Naive thymus-derived CD4-positive, alpha-beta T cell (primary cell): ENCODE measurements around the gene ADAMTS6. TPM values are rescaled to one million over a fixed set of nuclear protein-coding genes. Genes with fewer than 3 reads are reported as not detected.

ENCODE experiments used
- ATAC-seq: fragments of 150-1000 bp; cut with Tn5 transposase; 2 replicates; pipeline ENCODE4 v1.10.0; 2021; ENCODE audit warnings: mild to moderate bottlenecking, moderate library complexity
- CTCF ChIA-PET: fragments of 350-600 bp; sonication (Branson Sonifier 250); formaldehyde crosslinking; loops from one replicate; lab custom pipeline; 2021; ENCODE audit warnings: antibody characterized with exemption; lab: Charles Lee
- POLR2A ChIA-PET: fragments of 350-600 bp; sonication (Branson Sonifier 250); formaldehyde crosslinking; loops from one replicate; lab custom pipeline; 2021; ENCODE audit warnings: antibody characterized with exemption, inconsistent platforms; lab: Charles Lee
- DNase-seq, 9 donors: peaks; one replicate each; pipeline versions ENCODE4 v3.0.0 to v3.0.0-alpha.2; 2020 to 2022; ENCODE audit warnings: mixed read lengths in 1 of 9
- H3K27ac ChIP-seq: one replicate; pipeline ENCODE4 v1.7.0; 2013; ENCODE audit warnings: mild to moderate bottlenecking, low read depth, low read length, moderate library complexity
- H3K27me3 ChIP-seq, 2 donors: one replicate each; pipeline ENCODE4 v1.7.0; 2013; ENCODE audit warnings: low read length in 2 of 2, mild to moderate bottlenecking in 2 of 2, moderate library complexity in 2 of 2; ENCODE audit not compliant: control insufficient read depth in 2 of 2, insufficient read depth in 2 of 2
- H3K36me3 ChIP-seq, 3 experiments: 1 replicate in 2 of 3; 2 replicates in 1 of 3; pipeline ENCODE4 v1.7.0; 2013; ENCODE audit warnings: low read length in 3 of 3, mild to moderate bottlenecking in 3 of 3, moderate library complexity in 1 of 3; ENCODE audit not compliant: insufficient read depth in 3 of 3, control insufficient read depth in 2 of 3
- H3K4me1 ChIP-seq, 2 donors: one replicate each; pipeline ENCODE4 v1.7.0; 2013; ENCODE audit warnings: low read length in 2 of 2, mild to moderate bottlenecking in 2 of 2, moderate library complexity in 1 of 2; ENCODE audit not compliant: control insufficient read depth in 2 of 2, insufficient read depth in 2 of 2
- H3K4me3 ChIP-seq: 2 replicates; pipeline ENCODE4 v1.7.0; 2013; ENCODE audit warnings: mild to moderate bottlenecking, low read length
- H3K9me3 ChIP-seq, 3 experiments: 1 replicate in 2 of 3; 2 replicates in 1 of 3; pipeline ENCODE4 v1.7.0; 2013; ENCODE audit warnings: low read length in 3 of 3; ENCODE audit not compliant: control insufficient read depth in 2 of 3
- H3K27ac Mint-ChIP-seq, 9 donors: one replicate each; pipeline ENCODE4 v1.8.0; 2020 to 2022; ENCODE audit warnings: mixed read lengths in 9 of 9, mild to moderate bottlenecking in 8 of 9, moderate library complexity in 5 of 9, inconsistent platforms in 2 of 9
- H3K27me3 Mint-ChIP-seq, 5 donors: one replicate each; pipeline ENCODE4 v1.8.0; 2021 to 2022; ENCODE audit warnings: mixed read lengths in 5 of 5, mild to moderate bottlenecking in 1 of 5
- H3K36me3 Mint-ChIP-seq, 5 donors: one replicate each; pipeline ENCODE4 v1.8.0; 2020 to 2022; ENCODE audit warnings: mixed read lengths in 5 of 5, mild to moderate bottlenecking in 3 of 5, inconsistent platforms in 1 of 5
- H3K4me1 Mint-ChIP-seq, 7 donors: one replicate each; pipeline ENCODE4 v1.8.0; 2020 to 2022; ENCODE audit warnings: mixed read lengths in 7 of 7, mild to moderate bottlenecking in 3 of 7, inconsistent platforms in 1 of 7
- H3K4me3 Mint-ChIP-seq, 10 donors: one replicate each; pipeline ENCODE4 v1.8.0; 2020 to 2022; ENCODE audit warnings: mild to moderate bottlenecking in 10 of 10, mixed read lengths in 10 of 10, moderate library complexity in 6 of 10, inconsistent platforms in 2 of 10
- H3K9me3 Mint-ChIP-seq, 11 donors: one replicate each; pipeline ENCODE4 v1.8.0; 2020 to 2022; ENCODE audit warnings: mixed read lengths in 11 of 11, mild to moderate bottlenecking in 4 of 11, inconsistent platforms in 1 of 11, moderate library complexity in 1 of 11
- intact Hi-C, 2 donors: fragments of 100-400 bp; cut with micrococcal nuclease; formaldehyde crosslinking; loops; one replicate each; pipeline ENCODE4 v1.15.1; 2023
- polyA plus RNA-seq, 2 donors: library from polyadenylated mRNA; unstranded; fragments of 300-500 nt; fragmentation: Illumina TruSeq; gene quantifications; one replicate each; pipeline ENCODE4 v1.2.3, GENCODE V29; 2021
- total RNA-seq, 6 experiments: library from RNA in 5 of 6; stranded (reverse) in 5 of 6; gene quantifications; 1 replicate in 5 of 6; 2 replicates in 1 of 6; pipeline ENCODE4 v1.2.3 and lab custom pipeline; 2021 to 2026

Gene ADAMTS6, protein sequence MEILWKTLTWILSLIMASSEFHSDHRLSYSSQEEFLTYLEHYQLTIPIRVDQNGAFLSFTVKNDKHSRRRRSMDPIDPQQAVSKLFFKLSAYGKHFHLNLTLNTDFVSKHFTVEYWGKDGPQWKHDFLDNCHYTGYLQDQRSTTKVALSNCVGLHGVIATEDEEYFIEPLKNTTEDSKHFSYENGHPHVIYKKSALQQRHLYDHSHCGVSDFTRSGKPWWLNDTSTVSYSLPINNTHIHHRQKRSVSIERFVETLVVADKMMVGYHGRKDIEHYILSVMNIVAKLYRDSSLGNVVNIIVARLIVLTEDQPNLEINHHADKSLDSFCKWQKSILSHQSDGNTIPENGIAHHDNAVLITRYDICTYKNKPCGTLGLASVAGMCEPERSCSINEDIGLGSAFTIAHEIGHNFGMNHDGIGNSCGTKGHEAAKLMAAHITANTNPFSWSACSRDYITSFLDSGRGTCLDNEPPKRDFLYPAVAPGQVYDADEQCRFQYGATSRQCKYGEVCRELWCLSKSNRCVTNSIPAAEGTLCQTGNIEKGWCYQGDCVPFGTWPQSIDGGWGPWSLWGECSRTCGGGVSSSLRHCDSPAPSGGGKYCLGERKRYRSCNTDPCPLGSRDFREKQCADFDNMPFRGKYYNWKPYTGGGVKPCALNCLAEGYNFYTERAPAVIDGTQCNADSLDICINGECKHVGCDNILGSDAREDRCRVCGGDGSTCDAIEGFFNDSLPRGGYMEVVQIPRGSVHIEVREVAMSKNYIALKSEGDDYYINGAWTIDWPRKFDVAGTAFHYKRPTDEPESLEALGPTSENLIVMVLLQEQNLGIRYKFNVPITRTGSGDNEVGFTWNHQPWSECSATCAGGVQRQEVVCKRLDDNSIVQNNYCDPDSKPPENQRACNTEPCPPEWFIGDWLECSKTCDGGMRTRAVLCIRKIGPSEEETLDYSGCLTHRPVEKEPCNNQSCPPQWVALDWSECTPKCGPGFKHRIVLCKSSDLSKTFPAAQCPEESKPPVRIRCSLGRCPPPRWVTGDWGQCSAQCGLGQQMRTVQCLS (N-terminal part only)
- total RNA-seq (1 to 10 TPM in 4 of 5 experiments, under 1 TPM in 1; 0.63 to 4.5 (median 2.6) TPM), polyA plus RNA-seq (under 1 TPM; 0.14 to 0.39 TPM), total RNA-seq (lab: John Stamatoyannopoulos, UW) (8.9 reads per million, percentile 33 among the genes with 10 or more reads in this experiment)

DNA sequence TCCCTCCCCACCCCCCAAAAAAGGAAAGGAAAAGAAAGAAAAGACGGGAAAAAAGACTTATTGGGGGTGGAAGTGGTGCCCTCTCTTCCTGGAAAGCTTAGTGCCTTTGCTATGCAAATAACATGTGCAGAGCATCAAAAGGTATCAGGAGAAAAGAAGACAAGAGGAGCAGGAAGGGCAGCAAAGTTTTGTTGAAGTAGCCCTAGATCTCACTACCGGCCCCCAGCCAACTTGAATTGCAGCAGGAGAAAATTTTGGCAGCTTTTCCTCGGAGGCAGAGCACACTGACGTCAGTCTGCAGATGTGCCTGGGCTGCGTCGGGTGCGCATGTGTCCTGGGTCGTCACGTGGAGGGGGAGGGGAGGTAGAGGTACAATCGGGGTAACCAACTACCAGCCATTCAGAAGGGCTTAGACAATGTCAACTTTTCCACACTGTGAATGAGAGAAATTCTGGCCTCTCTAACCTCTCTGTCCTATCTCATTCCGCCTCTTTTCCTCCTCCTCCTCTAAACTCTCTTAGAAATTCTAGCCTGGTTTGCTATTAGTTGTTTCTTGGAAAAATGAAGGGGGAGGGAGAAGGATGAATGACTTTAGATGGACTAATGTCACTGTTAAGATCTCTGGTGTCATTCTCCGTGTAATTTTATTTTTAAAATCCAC lies at the start of gene ADAMTS6:
Gene ADAMTS6 (minus strand): TSS at position 286 of the 661 bp plus-strand sequence. CDS start 8,247 bp downstream, outside the sequence.
- peak within 1 kb of the TSS in 2 of 10 donors; percentile 94 for H3K4me3 Mint-ChIP-seq
- no peaks in the 10 kb centered on the region for H3K36me3 Mint-ChIP-seq

GRCh38 chr5:65530904-65531303 lies 49.2 kb upstream of the ADAMTS6 start:
- H3K27me3 Mint-ChIP-seq: no peaks in the 10 kb centered on the region
- Histone ChIP-seq H3K9me3 (no peaks in the 10 kb centered on the region), H3K36me3 (peaks cover 0 to 5% (median 0%) of the 10 kb centered on the region in 3 experiments), H3K4me3 (no peak overlapping the region), H3K27me3 (no peaks in the 10 kb centered on the region), H3K4me1 (no peaks in the 10 kb centered on the region), H3K27ac (no peak overlapping the region)
- H3K4me3 Mint-ChIP-seq: no peak overlapping the region
- H3K9me3 Mint-ChIP-seq: no peaks in the 10 kb centered on the region
- no peak overlapping the region for H3K27ac Mint-ChIP-seq
- ATAC-seq: no peak
- H3K4me1 Mint-ChIP-seq: peaks cover 0 to 2% (median 0%) of the 10 kb centered on the region in 7 donors
- H3K36me3 Mint-ChIP-seq: peaks cover 0 to 16% (median 14%) of the 10 kb centered on the region in 5 donors
- intact Hi-C loops: no loop called here
- CTCF ChIA-PET: no interaction called here
- POLR2A ChIA-PET: no interaction called here
- DNase-seq: no peak

More for the DNA sequence above, at the start of gene ADAMTS6:
- DNase-seq (peak; percentile 39 to 84 (median 72)), ATAC-seq (peak; percentile 90)
- Mint-ChIP-seq H3K4me1 (peaks cover 5 to 20% (median 8%) of the 10 kb centered on the region in 7 donors), H3K9me3 (no peaks in the 10 kb centered on the region), H3K27ac (peak within 1 kb of the TSS in 8 of 9 donors; percentile 85 to 98 (median 92)), H3K27me3 (peaks cover 0 to 7% (median 0%) of the 10 kb centered on the region in 5 donors)
- ChIA-PET CTCF (interaction anchor here (0.6 to 4.2 kb wide), 4 partner anchors 400 to 671 kb away, joined by 4 to 26 read pairs (median 21); no protein-coding TSS in a partner anchor), POLR2A (interaction anchor here (0.6 to 1.5 kb wide), 2 partner anchors 12 to 81 kb away, joined by 4 to 6 read pairs; partner anchors contain the start of genes CENPK and PPWD1)
- peaks cover 3 to 5% of the 10 kb centered on the region in 2 donors for H3K4me1 ChIP-seq
- peak within 1 kb of the TSS; percentile 73 for H3K27ac ChIP-seq
- intact Hi-C loops: loop anchor here (1.0 to 5.0 kb wide), 9 partner anchors 82 to 1253 kb away; partner anchors contain the start of genes CENPK (in 1 of the 2), CWC27 (in 1 of the 2), NLN (in 1 of the 2) and PPWD1 (in 1 of the 2)
- no peaks in the 10 kb centered on the region for H3K36me3 ChIP-seq
- H3K27me3 ChIP-seq: no peaks in the 10 kb centered on the region
- H3K4me3 ChIP-seq: peak within 1 kb of the TSS; percentile 70
- no peaks in the 10 kb centered on the region for H3K9me3 ChIP-seq

GRCh38 chr5:65525726-65526125 lies 44.0 kb upstream of the ADAMTS6 start:
- H3K9me3 Mint-ChIP-seq: no peaks in the 10 kb centered on the region
- POLR2A ChIA-PET: no interaction called here
- H3K4me3 Mint-ChIP-seq: no peak overlapping the region
- Histone ChIP-seq H3K36me3 (peaks cover 0 to 8% (median 0%) of the 10 kb centered on the region in 3 experiments), H3K4me1 (no peaks in the 10 kb centered on the region), H3K27ac (no peak overlapping the region), H3K27me3 (no peaks in the 10 kb centered on the region), H3K9me3 (no peaks in the 10 kb centered on the region), H3K4me3 (no peak overlapping the region)
- peaks cover 0 to 27% (median 12%) of the 10 kb centered on the region in 5 donors for H3K36me3 Mint-ChIP-seq
- no peaks in the 10 kb centered on the region for H3K27me3 Mint-ChIP-seq
- H3K27ac Mint-ChIP-seq: no peak overlapping the region
- peaks cover 0 to 5% (median 0%) of the 10 kb centered on the region in 7 donors for H3K4me1 Mint-ChIP-seq
- intact Hi-C loops: no loop called here
- CTCF ChIA-PET: interaction anchor here (0.8 kb wide), 1 partner anchor 405 kb away, joined by 5 read pairs; no protein-coding TSS in a partner anchor
- ATAC-seq: no peak
- DNase-seq: no peak

DNA sequence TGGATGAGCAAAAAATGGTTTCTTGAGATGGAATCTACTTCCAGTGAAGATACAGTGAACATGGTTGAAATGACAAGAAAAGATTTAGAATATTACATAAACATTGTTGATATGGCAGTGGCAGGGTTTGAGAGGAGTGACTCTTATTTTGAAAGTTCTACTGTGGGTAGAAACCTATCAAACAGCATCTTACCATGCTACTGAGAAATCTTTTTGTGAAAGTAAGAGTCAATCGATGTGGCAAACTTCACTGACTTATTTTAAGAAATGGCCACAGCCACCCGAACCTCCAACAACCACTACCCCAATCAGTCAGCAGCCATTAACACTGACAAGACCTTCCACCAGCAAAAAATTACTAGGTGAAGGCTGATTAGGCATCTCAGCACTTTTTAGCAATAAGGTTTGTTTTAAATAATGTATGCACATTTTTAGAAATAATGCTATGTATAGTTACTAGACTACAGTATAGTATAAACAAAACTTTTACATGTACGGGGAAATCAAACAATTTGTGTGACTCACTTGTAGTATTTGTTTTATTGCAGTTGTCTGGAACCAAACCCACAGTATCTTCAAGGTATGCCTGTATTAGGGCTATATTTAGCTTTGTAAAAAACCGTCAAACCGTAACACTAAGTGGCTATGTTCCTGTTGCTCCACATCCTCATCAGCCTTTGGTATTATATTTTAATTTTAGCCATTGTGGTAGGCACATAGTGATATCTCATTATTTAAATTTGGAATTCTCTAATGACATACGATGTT lies 30.6 kb upstream of the ADAMTS6 start:
- peak overlapping the region in 1 of 9 donors; percentile 6 for H3K27ac Mint-ChIP-seq
- Histone ChIP-seq H3K9me3 (no peaks in the 10 kb centered on the region), H3K36me3 (no peaks in the 10 kb centered on the region), H3K27ac (no peak overlapping the region), H3K4me3 (no peak overlapping the region), H3K4me1 (no peaks in the 10 kb centered on the region), H3K27me3 (no peaks in the 10 kb centered on the region)
- no peaks in the 10 kb centered on the region for H3K27me3 Mint-ChIP-seq
- H3K36me3 Mint-ChIP-seq: peaks cover 0 to 7% (median 3%) of the 10 kb centered on the region in 5 donors
- intact Hi-C loops: no loop called here
- POLR2A ChIA-PET: no interaction called here
- H3K4me1 Mint-ChIP-seq: no peaks in the 10 kb centered on the region
- no peak overlapping the region for H3K4me3 Mint-ChIP-seq
- CTCF ChIA-PET: no interaction called here
- no peak for ATAC-seq
- DNase-seq: no peak
- no peaks in the 10 kb centered on the region for H3K9me3 Mint-ChIP-seq

- no peaks in the 10 kb centered on the region for H3K27me3 Mint-ChIP-seq
- ATAC-seq (no peak), DNase-seq (no peak)
- Histone ChIP-seq H3K4me3 (no peak overlapping the region), H3K9me3 (no peaks in the 10 kb centered on the region), H3K27ac (no peak overlapping the region), H3K36me3 (no peaks in the 10 kb centered on the region), H3K27me3 (no peaks in the 10 kb centered on the region), H3K4me1 (no peaks in the 10 kb centered on the region)
- H3K27ac Mint-ChIP-seq: no peak overlapping the region
- peaks cover 0 to 7% (median 0%) of the 10 kb centered on the region in 5 donors for H3K36me3 Mint-ChIP-seq
- H3K4me3 Mint-ChIP-seq: no peak overlapping the region
- intact Hi-C loops: no loop called here
- ChIA-PET CTCF (no interaction called here), POLR2A (no interaction called here)
- H3K4me1 Mint-ChIP-seq: peaks cover 0 to 2% (median 0%) of the 10 kb centered on the region in 7 donors
- no peaks in the 10 kb centered on the region for H3K9me3 Mint-ChIP-seq
Measured at GRCh38 chr5:65508978-65509377, 27.3 kb upstream of the ADAMTS6 start.
